GM12865 (cell line): Measurements from ENCODE around the gene SLC29A4.

ENCODE experiments used
- DNase-seq: peaks from one replicate; pipeline ENCODE4 v3.0.0; 2010; ENCODE audit warnings: low read depth
- H3K4me3 ChIP-seq: 2 replicates; pipeline ENCODE4 v1.5.1; 2011; ENCODE audit warnings: mild to moderate bottlenecking, low read depth, low read length, control low read depth
- TF ChIP-seq, protein P1 (sequence below): IDR thresholded peaks from 2 replicates; pipeline ENCODE4 v1.5.1; 2011; ENCODE audit warnings: low read length, control low read depth, low read depth, inconsistent platforms; ENCODE audit not compliant: insufficient read depth; ENCODE audit errors: missing control alignments

Gene SLC29A4

DNA sequence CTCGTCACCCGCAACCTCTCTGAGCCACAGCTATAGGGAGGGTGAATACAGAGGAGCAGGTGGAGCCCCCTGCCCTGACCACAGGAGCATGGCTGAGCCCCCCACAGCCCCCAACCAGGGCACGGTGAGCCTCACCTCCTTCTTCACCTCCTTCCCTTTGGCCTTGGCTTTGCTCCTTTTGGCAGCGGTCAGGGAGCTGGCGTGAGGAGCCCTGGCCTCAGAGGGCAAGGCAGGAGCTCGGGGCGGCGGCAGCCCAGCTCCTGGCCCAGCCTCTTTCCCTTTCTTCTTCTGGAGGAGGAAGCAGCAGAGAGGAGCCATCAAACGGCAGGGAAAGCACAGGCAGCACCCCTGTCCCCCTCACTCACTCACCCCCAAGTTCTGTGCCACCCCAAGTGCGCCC is 42.2 kb downstream of the SLC29A4 start:
- TF ChIP-seq, protein P1, sequence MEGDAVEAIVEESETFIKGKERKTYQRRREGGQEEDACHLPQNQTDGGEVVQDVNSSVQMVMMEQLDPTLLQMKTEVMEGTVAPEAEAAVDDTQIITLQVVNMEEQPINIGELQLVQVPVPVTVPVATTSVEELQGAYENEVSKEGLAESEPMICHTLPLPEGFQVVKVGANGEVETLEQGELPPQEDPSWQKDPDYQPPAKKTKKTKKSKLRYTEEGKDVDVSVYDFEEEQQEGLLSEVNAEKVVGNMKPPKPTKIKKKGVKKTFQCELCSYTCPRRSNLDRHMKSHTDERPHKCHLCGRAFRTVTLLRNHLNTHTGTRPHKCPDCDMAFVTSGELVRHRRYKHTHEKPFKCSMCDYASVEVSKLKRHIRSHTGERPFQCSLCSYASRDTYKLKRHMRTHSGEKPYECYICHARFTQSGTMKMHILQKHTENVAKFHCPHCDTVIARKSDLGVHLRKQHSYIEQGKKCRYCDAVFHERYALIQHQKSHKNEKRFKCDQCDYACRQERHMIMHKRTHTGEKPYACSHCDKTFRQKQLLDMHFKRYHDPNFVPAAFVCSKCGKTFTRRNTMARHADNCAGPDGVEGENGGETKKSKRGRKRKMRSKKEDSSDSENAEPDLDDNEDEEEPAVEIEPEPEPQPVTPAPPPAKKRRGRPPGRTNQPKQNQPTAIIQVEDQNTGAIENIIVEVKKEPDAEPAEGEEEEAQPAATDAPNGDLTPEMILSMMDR: no peak
- DNase-seq: no peak
- no peak overlapping the region for H3K4me3 ChIP-seq

DNA sequence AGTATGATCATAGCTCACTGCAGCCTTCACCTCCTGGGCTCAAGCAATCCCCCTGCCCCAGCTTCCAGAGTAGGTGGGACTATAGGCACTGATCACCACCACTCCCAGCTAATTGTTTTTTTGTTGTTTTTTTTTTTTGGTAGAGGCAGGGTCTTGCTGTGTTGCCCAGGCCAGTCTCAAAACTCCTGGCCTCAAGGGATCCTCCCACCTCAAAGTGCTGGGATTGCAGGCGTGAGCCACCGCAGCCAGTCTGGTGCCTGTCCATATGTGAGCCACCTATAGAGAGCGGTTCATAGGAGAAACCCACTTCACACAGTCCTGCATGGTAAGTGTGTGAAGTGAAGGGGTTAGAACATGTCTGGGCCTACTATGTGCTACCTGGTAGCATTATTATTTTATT is 47.5 kb downstream of the SLC29A4 start:
- TF ChIP-seq, protein P1: no peak
- no peak overlapping the region for H3K4me3 ChIP-seq
- no peak for DNase-seq

DNA sequence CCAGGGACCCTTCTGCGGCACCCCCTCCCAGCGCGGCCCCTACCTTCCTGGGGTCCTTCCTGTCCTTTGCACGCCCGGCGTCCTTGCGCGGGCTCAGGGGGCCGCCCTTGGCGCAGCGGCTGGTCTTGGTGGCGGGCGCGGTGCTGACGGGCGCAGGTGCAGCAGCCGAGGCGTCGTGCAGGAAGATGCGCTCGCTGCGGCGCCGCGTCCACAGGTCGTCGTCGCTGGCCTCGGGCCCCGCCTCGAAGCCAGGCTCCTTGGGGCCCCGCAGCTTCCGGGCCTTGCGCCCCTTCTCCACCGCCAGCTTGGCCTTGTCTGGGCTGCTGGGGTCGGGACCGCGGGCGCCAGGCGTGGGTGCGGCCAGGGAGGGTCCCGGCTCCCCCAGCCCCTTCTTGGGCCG is 49.8 kb downstream of the SLC29A4 start:
- no peak for DNase-seq
- TF ChIP-seq, protein P1: no peak
- H3K4me3 ChIP-seq: no peak overlapping the region

DNA sequence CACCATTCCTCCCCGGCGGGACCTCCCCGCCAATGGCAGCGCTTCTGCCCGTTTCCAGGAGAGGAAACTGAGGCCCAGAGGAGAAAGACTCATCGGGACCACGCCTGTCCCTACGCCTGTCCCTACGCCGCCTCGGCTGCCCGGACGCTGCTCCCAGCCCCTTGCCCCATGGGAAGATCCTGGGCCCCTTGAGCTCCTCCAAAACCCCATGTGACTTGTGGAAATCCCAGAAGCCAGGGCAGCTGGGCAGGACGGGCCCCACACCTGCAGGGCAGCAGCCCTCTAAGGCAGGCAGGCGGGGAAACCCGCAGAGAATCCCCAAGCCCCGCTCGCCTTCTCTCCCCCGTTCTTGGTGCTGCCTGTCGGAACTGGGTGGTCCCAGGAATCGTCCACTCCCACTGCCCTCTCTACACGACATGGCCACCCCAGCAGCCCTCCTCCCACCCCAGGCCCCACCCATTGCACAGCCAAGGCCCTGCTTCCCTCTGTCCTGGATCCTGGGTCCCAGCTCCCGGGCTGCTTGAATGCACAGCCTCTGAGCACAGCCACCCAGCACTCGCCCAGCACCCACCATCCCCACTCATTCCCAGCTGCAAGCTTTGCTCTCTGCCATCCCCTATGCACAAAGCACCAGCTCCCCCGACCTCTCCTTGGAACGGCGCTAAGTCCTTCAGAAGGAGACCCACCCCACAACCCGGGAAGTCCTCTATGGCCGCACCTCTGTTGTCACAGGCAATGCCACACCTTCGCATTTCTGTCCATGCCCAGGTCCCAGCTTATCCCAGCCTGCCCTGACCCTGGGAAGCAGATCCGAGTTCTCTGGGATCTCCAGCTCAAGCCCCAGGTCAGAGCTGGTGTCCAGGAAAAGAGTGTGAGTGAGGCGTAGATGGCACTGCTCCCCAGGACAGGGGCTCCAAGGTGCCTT is 50.6 kb downstream of the SLC29A4 start:
- peak; percentile 41 for DNase-seq
- TF ChIP-seq, protein P1: no peak
- no peak overlapping the region for H3K4me3 ChIP-seq

DNA sequence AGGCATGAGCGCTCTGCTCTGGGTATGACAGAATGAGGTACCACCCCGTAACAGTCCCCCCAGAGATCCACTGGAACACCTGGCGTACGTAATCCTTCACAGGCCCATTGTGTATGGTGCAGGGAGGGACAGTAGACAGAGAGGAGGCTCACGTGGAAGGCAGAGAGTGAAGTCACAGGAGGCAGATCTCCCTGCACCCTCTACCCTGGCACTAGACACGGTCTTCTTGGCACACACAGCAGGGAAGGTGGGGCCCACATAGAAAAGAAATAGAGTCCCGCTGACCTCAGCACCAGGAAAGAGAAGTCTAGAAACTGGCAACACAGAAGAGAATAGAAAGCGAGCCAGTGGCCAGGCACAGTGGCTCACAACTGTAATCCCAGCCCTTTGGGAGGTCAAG is 51.9 kb downstream of the SLC29A4 start:
- no peak for DNase-seq
- TF ChIP-seq, protein P1: no peak
- H3K4me3 ChIP-seq: no peak overlapping the region

DNA sequence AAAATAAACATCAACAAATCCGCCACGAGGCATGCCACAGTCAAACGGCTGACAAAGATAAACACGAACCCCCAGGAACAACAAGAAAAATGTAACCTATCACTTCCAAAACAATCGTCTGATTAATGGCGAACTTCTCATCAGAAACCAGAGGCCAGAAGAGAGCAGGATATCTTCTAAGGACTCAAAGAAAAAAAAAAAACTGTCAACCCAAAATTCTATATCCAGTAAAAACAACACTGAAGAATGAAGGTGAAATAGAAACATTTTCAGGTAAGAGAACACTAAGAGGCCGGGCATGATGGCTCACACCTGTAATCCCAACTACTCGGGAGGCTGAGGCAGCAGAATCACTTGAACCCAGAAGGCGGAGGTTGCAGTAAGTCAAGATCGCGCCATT is 54.3 kb downstream of the SLC29A4 start:
- H3K4me3 ChIP-seq: no peak overlapping the region
- TF ChIP-seq, protein P1: no peak
- DNase-seq: no peak
